ENCODE data around the gene CACNA1E.

Gene CACNA1E

DNA sequence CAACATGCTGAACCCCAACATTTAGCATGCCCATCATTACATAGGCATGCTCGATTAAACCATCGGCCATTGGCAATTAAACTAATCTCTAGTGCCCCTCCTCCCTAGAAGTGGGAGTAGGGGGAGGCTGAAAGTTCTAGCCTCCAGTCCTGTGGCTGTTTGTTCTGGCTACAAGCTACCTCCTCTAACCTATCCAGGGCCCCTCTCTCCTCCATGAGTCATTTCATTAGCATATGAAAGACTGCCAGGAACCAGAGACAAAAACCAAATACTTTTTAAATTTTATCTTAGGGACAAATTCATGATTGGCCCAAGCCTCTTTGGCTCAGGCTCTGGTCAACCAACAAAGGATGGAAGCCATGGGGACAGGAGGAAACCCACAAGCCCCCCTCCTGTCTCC lies 231.1 kb downstream of the CACNA1E start:
- no peak for DNase-seq

DNA sequence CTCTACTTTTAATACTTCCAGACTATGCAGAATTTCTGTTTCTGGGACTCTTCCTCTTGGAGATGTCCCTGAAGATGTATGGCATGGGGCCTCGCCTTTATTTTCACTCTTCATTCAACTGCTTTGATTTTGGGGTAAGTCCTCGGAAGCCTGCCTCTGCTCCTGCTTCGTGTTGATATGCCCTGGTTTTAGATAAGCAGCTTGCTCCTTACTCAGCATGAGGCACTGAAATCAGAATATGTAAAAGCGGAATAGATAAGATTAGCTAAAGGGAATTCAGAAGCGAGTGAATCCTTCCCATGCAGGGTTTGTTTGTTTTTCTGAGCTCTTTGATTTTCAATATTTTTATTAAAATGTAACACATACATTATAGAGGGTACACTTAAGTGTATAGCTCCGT lies 234.7 kb downstream of the CACNA1E start:
- no peak for DNase-seq

DNA sequence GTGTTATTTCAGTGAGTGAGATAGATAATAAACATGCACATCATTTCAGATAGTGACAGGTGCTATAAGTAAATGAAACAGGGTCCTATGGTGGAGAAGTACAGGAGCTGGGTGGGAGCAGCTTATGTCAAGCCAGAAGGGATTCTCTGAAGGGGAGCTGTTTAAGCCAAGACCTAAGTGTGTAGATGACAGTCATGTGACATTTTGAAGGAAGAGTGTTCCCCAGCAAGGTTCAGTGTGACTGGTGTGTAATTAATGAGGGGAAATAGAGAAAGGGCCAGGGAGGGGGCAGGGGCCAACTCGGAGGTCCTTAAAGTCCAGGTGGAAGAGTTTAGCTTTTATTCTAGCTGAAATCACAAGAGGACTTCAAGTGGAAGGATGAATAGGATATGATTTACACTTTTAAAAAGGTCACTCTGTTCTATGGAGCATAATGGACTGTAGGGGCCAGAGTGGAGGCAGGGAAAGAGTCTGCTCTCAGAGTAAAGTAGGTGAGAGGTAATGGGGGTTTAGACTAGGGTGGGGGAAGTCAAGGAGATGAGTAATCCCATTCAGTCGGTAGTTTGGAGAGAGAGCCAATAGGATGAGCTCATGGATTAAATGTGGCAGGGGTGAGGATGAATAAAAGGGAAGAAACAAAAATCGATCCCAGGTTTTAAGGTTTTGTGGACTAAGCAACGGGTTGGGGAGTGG lies 243.1 kb downstream of the CACNA1E start:
- peak in 1 of 2 experiments; percentile 34 for DNase-seq

DNA sequence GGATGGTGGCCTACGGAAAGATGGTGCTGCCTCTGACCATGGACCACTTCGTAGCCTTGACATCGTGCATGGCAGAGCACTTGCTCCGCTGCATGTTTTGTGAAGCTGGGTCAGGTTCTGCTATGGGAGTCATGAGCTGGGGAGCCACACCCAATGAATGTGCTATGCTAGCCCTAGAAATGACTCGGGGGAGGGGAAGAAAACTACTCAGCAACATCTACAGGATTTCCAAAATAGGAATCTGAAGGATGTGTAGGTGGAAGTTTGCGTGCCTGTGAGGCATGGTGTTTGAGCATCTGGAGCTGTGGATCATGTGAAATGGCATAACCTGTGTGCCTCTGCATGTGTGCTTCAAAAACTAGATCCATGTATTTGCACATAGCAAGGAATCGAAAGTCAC lies 247.3 kb downstream of the CACNA1E start:
- no peak for DNase-seq

DNA sequence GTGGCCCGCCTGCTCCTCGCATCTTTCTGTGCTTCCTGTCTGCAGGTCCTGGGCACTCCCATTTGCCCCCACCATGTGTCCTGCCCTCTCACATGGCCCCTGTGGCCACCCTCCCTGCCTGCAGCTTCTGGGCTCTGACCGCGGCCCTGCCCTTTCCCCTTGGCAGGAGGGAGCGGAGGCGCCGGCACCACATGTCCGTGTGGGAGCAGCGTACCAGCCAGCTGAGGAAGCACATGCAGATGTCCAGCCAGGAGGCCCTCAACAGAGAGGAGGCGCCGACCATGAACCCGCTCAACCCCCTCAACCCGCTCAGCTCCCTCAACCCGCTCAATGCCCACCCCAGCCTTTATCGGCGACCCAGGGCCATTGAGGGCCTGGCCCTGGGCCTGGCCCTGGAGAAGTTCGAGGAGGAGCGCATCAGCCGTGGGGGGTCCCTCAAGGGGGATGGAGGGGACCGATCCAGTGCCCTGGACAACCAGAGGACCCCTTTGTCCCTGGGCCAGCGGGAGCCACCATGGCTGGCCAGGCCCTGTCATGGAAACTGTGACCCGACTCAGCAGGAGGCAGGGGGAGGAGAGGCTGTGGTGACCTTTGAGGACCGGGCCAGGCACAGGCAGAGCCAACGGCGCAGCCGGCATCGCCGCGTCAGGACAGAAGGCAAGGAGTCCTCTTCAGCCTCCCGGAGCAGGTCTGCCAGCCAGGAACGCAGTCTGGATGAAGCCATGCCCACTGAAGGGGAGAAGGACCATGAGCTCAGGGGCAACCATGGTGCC lies 249.1 kb downstream of the CACNA1E start:
- no peak for DNase-seq

DNA sequence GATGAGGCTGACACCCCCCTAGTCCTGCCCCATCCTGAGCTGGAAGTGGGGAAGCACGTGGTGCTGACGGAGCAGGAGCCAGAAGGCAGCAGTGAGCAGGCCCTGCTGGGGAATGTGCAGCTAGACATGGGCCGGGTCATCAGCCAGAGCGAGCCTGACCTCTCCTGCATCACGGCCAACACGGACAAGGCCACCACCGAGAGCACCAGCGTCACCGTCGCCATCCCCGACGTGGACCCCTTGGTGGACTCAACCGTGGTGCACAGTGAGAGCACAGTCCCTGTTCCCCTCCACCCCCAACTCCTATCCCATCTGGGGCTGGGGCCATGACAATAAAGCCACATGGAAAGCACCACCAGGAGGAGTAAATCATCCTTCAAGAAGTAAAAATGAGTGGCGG lies 250.2 kb downstream of the CACNA1E start:
- no peak for DNase-seq

DNA sequence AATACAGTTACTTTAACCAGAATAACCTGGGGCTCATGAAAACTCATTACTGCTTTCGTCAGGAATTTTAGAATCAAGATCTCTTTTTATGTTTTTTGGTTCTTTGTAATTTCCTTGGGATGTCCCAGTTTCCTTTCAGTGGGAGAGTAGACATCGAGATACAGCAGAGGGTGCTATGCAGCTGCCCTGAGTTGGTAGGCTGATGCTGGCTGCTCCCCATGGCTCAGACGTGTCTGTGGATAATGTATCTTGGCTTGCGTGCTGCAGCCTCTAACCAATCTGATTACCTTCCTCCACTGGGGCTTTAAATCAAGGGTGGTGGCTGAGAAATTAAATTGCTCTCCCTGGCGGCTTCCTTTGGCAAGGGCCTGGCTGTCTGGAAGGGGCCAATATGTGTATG lies 253.7 kb downstream of the CACNA1E start:
- DNase-seq: no peak

DNA sequence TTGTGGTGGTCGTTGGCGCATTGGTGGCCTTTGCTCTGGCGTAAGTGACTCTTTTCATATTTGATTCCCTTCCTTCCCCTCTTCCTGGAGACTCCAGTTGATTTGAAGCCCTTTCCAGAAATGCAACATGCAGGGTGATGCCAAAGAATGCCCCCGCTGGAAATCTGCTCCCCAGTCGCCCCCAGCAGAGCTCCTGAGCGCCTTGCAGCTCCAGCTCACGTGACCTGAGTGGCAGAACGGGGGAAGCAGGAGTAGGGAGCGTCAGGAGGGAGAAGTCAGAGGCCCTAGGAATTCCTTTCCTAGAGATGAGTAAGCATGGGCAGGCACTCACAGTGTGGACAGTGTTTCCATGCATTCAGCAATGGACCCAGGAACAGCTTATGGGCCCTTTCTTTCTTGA lies 255.9 kb downstream of the CACNA1E start:
- DNase-seq: no peak

DNA sequence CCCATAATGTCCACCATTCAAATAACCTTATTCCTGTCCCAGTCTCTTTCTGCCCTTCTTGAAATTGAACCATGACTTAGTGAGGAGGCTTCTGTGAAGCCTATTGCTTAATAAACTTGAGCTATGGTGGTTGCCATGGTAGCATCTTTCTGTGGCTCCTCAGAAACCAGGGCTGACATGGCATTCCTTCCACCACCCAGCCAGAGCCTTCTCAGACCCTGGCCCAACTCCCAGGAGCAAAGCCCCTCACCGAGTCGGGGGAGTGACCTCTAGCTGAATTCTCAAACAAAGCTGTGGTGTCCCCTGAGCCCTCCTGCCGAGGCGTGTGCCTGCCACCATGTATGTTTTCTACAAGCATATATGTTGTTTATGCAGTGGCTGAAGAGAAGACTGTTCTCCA lies 259.1 kb downstream of the CACNA1E start:
- DNase-seq: no peak

DNA sequence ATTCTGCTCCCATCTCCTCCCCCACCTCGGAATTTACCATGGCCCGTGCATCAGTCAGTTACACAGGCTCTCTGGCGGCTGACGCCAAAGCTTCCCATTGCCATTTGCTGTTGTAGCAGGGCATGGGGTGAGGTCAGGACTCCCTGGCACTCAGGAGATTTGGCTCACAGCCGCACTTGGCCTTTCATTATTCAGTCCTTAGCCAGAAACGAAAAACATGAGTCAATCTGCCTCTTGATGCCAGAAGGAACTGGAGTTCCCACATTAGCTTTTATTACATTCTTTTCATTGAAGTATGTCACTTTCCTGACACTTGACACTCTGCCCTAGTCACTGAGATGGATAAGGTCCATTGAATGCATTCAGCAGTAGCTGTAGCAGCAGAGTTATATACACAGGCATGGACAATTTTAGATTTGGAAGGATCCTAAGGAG lies 260.6 kb downstream of the CACNA1E start:
- peak; percentile 91 to 95 for DNase-seq

DNA sequence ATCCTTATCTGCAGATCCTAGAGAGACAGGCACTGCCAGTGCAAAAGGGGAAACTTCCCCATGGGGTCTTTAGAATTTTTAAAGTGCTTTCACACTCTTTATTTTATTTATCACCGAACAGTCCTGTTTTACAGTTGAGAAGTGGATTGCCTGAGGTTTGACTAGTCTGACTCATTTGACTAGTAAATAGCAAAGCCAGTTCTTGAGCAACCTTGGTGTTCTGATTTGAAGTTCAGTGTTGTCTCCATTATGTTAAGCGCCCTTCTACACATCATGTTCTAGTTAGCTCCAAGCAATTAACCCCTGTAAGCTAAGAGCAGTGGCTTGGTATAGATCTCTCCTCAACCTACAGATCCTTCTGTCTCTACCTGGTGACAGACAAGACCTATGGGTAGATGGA lies 262.9 kb downstream of the CACNA1E start:
- DNase-seq: no peak

DNA sequence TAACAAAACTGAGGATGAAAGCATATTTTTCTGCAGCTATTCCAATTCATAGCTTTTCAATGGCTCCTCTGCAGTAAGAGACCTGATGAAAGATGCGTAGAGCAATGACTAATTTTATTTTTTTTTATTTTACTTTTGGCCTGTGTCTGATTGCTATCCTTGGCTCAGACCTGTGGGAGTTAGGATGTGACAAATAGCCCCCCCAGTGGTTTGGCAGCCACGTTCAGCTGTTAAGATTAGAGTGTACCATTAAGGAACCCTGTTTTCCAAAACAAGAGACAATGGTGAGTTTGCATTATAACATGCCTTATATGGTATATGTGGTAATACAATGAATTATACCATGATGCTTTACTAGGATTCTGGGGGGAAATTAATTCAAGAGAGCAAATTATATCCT lies 264.7 kb downstream of the CACNA1E start:
- no peak for DNase-seq

DNA sequence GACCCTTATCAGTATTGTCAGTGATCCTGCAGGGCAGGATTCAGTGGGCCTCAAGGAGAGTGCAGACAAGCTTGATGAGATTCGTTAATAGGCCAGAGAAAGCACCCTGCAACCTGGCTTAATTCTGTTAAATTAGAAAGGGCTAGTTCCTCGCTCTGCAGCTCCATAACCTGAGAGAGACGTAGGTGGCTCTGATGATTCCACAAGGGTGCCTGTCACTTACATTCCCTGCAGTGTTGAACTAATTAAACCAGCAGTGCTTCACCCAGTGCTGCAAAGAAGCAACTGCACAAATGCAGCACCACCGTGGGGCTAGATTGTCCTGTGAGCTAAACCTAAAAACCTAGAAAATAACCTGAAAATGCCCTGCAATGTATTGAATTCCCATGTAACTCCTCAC lies 270.8 kb downstream of the CACNA1E start:
- no peak for DNase-seq

DNA sequence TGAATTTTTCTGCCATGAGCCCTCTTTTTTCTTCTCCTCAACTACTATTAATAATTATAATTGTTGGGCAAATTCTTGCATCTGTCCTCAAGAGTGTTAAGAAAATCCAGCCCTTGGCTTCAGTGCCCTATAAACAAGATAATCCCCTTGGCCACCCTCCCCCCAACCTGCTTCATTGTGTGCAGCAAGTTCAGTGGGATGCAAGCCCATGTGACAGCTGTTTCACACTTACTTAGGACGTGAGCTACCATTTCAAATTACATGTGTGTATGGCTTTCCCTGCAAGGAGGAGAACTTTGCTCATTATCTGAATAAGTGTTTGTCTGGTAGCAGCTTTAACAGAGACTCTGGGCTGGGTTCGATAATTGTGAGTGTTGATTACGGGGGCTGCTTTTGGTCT lies 276.2 kb downstream of the CACNA1E start:
- no peak for DNase-seq

DNA sequence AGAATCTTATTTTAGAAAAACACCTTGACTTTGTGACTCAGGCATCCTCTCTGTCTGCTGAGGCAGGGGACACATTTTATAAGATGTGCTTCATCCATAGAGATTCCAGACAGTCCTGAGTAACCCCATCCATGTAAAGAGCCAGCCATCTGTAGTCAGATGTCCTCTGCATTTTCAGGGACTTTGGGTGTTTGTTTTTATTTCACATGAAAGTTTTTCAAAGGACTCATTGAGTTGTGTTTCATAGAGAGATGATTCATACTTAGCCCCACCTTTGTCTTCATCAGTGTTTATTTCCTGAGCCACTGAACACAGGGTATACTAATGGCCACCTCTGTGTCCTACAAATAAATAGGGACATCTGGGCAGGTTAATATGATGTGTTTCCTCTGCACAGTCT lies 280.4 kb downstream of the CACNA1E start:
- DNase-seq: no peak

DNA sequence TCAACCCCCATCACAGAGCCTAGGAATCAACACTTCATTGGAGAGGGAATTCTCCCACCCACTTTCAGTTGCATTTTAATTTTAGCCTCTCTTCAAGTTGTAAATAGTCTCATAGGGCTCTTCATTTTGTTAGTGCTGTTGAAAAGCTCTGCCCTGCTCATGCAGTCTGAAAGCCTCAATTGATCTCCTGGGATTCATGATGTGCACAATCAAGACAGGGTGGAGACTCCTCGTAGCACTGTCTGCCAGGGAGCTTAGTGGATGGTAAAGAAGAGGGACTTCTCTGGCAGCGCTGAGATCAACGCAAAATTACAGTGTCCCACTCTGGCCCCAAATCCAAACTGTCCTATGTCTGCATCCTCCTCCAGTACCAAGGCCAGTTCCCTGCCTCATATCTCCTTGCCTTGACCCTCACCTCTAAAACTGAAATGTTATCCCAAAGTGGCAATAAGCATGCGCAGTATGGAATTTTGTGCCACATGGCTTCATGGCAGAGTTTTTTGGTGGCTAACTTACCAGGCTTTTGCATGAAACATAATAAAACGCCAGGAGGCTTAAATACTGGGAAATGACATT lies 282.2 kb downstream of the CACNA1E start:
- peak; percentile 83 to 93 for DNase-seq

DNA sequence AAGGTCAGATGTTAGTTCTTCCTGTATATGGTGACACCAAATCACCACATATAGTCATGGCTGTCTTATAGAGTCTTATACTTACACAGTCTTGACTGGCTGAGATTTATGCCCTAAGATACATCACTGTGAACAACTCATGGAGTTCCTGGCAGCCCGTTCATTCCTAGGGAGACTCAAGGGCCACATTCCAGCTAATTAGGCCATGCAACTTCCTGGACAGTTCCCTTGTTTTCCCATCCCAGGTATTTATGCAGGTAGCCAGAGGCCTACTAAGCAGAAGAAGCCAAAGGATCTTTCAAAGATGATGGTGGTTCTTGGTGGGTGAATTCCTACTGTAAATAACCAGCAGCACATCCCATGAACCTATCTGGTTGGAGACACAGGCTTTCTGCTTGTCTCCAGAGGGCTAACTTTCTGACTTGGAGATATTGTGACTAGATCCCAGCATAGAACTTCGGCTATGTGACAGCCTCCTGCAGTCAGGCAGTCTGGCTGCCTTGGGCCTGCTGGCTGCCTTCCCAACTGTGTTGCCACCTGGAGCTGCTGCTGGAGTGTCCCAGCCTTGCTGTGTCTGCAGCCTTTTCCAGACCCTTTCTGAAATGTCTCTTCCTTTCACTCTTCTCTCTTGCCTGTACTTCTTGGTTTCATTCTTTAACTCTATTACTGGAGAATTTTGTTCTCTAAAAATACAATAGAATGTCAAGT lies 283.8 kb downstream of the CACNA1E start:
- DNase-seq: no peak

DNA sequence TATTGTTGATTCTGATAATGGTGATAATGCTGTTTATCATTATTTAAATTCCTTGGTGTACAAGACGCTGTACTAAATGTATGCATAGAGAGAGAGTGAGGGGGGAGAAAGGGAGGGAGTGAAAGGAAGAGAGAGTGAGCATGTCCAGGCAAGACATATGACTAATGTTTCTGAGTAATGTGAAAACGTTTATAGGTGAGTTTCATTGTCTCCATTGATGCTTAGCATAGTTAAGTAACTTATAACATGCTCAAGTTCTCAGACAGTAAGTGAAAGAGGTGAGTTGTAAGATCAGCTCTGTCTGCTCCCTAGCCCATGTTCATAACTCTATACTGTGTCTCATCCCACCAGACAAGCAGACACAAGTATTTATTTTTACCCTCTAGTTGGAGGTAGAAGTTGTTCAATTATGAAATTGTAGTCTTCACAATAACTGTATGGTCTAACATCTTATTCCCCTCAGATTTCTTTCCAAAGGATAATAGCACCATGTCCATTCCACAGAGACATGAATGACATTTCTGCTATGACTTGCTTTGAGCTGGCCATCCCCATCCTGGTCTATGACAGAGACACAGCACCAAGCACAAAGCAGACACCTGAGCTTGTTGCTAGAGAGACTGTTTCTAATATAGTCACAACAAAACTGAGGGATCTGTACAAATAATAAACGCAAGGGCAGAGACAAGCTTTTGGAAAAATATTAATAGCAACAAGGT lies 285.1 kb downstream of the CACNA1E start:
- no peak for DNase-seq

DNA sequence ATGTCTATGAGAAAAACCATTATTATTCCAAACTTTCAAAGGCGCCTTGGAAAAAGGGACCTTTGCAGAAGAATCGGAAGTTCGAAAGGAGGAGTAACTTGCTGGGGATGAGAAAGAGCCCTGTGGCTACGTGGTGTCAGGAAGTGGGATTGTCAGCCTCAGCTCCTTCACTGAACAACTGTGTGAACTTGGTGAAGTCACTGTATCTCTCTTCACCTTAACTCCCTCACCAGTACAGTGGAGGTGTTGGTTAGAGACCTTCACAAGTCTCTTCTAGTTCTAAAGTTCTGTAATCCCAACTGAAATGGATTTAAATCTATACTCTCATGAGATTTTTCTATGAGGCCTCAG lies 285.6 kb downstream of the CACNA1E start:
- DNase-seq: no peak

DNA sequence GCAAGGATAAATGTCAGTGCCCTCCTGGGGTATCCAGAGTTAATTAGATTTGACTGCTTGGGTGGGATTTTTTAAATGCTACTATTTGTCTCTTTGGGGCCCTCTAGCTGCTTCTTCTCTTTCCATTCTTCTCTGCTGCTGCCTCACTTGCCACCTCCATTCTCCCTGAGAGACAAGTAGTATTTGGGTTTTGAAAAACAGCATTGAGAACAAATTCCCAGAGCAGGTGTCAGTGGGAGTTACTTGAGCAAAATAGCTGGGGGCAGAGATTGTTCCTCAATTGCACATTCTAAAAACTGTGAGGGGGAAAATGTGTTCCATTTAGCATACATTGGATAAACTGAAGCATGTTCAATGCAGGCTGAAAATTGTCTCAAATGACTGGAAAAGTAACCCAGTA lies 286.5 kb downstream of the CACNA1E start:
- DNase-seq: no peak

DNA sequence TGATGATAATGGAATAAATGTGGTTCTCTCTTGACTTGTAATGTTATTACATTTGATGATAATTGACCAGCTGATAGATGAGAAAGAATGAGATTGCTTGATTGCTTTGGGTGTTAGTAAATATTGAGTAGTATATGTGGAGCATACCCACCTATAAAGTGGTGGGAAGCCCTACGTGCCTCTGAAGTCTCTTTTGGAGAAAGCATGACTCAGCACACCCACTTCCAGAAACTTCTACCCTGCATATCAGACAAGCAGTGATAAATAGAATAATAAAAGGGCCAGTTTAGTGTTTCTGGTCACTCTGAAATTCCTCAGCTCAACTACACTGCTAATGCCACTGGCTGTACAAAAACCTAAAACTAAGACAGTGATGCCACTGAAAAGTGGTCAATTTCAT lies 289.4 kb downstream of the CACNA1E start:
- no peak for DNase-seq

DNA sequence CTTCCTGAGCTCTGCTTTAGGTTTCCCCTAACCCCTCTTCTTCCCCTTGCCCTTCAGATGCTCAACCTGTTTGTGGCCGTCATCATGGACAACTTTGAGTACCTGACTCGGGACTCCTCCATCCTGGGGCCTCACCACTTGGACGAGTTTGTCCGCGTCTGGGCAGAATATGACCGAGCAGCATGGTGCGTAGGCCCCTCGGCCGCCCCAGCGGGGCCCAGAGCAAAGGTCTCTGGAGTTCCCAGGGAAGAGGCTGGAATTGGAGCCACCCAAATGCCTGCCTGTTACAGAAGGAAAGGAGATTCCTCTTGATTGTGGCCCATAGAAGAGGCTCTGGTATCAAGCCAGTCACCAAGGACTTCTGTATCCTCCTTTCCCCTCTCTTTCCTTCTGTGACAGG lies 292.7 kb downstream of the CACNA1E start:
- no peak for DNase-seq

DNA sequence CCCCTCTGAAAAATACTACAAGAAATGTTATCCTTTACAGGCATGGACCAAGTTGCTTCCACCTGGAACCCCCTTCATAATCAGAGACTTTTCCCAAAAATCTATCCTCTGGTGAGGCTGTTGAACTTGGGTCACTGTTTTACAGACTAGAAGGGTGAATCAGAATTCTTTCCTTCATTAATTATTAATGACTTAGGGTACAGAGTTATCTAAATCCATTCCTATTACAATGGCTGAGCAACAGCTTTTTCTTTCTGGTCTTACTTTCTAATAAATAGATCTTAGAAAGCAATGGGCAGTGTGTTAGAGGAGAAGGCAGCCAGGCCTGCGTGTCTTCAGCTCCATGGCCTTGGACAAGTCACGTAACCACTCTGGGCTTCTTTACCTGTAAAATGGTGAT lies 294.0 kb downstream of the CACNA1E start:
- no peak for DNase-seq

Measured in NCI-H187 (cell line).